ENCODE measurements around the gene SGCD.

The SGCD gene

GRCh38 chr5:156641686-156642085 lies 314.7 kb downstream of the SGCD start:
- no peak for TF ChIP-seq TAF1 (IDR thresholded peaks at IDR 0.05; ENCODE audit: borderline replicate concordance, insufficient read depth, low read length)
- no peak for TF ChIP-seq POLR2AphosphoS5 (IDR thresholded peaks at IDR 0.05; ENCODE audit: low read depth, low read length)
- no peak for TF ChIP-seq SIN3A (IDR thresholded peaks at IDR 0.05; ENCODE audit: borderline replicate concordance, insufficient read depth, low read length)
- no peak for TF ChIP-seq REST (IDR thresholded peaks at IDR 0.05; ENCODE audit: insufficient read depth in 1 of 2, low read depth in 2 of 2, low read length in 2 of 2)
- TF ChIP-seq FOXP2 (optimal IDR thresholded peaks at IDR 0.05; ENCODE audit: borderline replicate concordance, extremely low read depth, extremely low read length, insufficient read depth): no peak

GRCh38 chr5:156647034-156647451 lies 320.1 kb downstream of the SGCD start:
- TF ChIP-seq TAF1 (IDR thresholded peaks at IDR 0.05; ENCODE audit: borderline replicate concordance, insufficient read depth, low read length): no peak
- no peak for TF ChIP-seq REST (IDR thresholded peaks at IDR 0.05; ENCODE audit: insufficient read depth in 1 of 2, low read depth in 2 of 2, low read length in 2 of 2)
- no peak for TF ChIP-seq POLR2AphosphoS5 (IDR thresholded peaks at IDR 0.05; ENCODE audit: low read depth, low read length)
- no peak for TF ChIP-seq FOXP2 (optimal IDR thresholded peaks at IDR 0.05; ENCODE audit: borderline replicate concordance, extremely low read depth, extremely low read length, insufficient read depth)
- no peak for TF ChIP-seq SIN3A (IDR thresholded peaks at IDR 0.05; ENCODE audit: borderline replicate concordance, insufficient read depth, low read length)

GRCh38 chr5:156654444-156654843 lies 327.5 kb downstream of the SGCD start:
- no peak for TF ChIP-seq TAF1 (IDR thresholded peaks at IDR 0.05; ENCODE audit: borderline replicate concordance, insufficient read depth, low read length)
- TF ChIP-seq REST (IDR thresholded peaks at IDR 0.05; ENCODE audit: insufficient read depth in 1 of 2, low read depth in 2 of 2, low read length in 2 of 2): no peak
- TF ChIP-seq SIN3A (IDR thresholded peaks at IDR 0.05; ENCODE audit: borderline replicate concordance, insufficient read depth, low read length): no peak
- TF ChIP-seq FOXP2 (optimal IDR thresholded peaks at IDR 0.05; ENCODE audit: borderline replicate concordance, extremely low read depth, extremely low read length, insufficient read depth): no peak
- no peak for TF ChIP-seq POLR2AphosphoS5 (IDR thresholded peaks at IDR 0.05; ENCODE audit: low read depth, low read length)

- TF ChIP-seq FOXP2 (optimal IDR thresholded peaks at IDR 0.05; ENCODE audit: borderline replicate concordance, extremely low read depth, extremely low read length, insufficient read depth): no peak
- no peak for TF ChIP-seq TAF1 (IDR thresholded peaks at IDR 0.05; ENCODE audit: borderline replicate concordance, insufficient read depth, low read length)
- no peak for TF ChIP-seq SIN3A (IDR thresholded peaks at IDR 0.05; ENCODE audit: borderline replicate concordance, insufficient read depth, low read length)
- no peak for TF ChIP-seq REST (IDR thresholded peaks at IDR 0.05; ENCODE audit: insufficient read depth in 1 of 2, low read depth in 2 of 2, low read length in 2 of 2)
- TF ChIP-seq POLR2AphosphoS5 (IDR thresholded peaks at IDR 0.05; ENCODE audit: low read depth, low read length): no peak
Observed at GRCh38 chr5:156655732-156656131, 328.8 kb downstream of the SGCD start.

DNA sequence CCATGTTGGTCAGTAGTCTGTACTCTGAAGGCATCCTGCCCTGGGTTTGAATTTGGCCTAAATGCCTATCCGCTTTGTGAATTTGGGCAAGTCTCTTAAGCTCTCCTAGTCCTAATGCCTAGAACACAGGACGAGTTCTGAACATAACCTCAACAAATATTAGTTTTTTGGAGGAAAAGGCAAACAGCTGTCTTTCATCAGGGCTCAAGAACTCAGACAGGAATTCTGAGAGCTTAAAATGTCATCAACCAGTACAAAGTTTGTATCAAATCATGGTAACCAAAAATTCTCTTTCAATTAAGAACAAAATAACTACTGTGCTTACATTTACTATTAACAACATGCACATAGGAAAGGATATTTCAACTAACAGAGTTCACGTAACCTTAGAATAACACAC lies 340.7 kb downstream of the SGCD start:
- TF ChIP-seq TAF1 (IDR thresholded peaks at IDR 0.05; ENCODE audit: borderline replicate concordance, insufficient read depth, low read length): no peak
- TF ChIP-seq FOXP2 (optimal IDR thresholded peaks at IDR 0.05; ENCODE audit: borderline replicate concordance, extremely low read depth, extremely low read length, insufficient read depth): no peak
- TF ChIP-seq SIN3A (IDR thresholded peaks at IDR 0.05; ENCODE audit: borderline replicate concordance, insufficient read depth, low read length): no peak
